HEK293 (cell line): Measurements from ENCODE around the gene GLT6D1.

Experiments used
- CTCF ChIA-PET: fragments of 350-600 bp; formaldehyde crosslinking; extraction: SDS; loops from one replicate; lab custom pipeline; 2021; ENCODE audit warnings: antibody characterized with exemption; lab: Yijun Ruan, JAX
- POLR2A ChIA-PET: fragments of 300-600 bp; formaldehyde crosslinking; extraction: SDS; loops from one replicate; lab custom pipeline; 2020; ENCODE audit warnings: antibody characterized with exemption, inconsistent platforms; lab: Yijun Ruan, JAX
- H3K27ac ChIP-seq: fragments of 200-500 bp; sonication (Bioruptor generic); 2 replicates; pipeline ENCODE4 v1.5.1; 2014; ENCODE audit warnings: low read depth, low read length, control low read depth, inconsistent platforms; ENCODE audit errors: extremely low read depth
- H3K36me3 ChIP-seq, 2 experiments: fragments of 200-500 bp in 1 of 2; sonication (Bioruptor generic) in 1 of 2; 1 replicate in 1 of 2; 2 replicates in 1 of 2; pipeline ENCODE4 v1.5.1; 2014 to 2017; ENCODE audit warnings: inconsistent platforms in 2 of 2, low read length in 2 of 2; ENCODE audit not compliant: control insufficient read depth in 2 of 2, insufficient read depth in 1 of 2
- H3K4me1 ChIP-seq: fragments of 200-500 bp; sonication (Bioruptor generic); 2 replicates; pipeline ENCODE4 v1.5.1; 2014; ENCODE audit warnings: mild to moderate bottlenecking, low read length, inconsistent platforms; ENCODE audit not compliant: control insufficient read depth, insufficient read depth
- H3K4me3 ChIP-seq: 2 replicates; pipeline ENCODE4 v1.5.1; 2011; ENCODE audit warnings: low read depth, mild to moderate bottlenecking, control low read depth, low read length, moderate library complexity
- H3K9me3 ChIP-seq: fragments of 200-500 bp; sonication (Bioruptor generic); 2 replicates; pipeline ENCODE4 v1.5.1; 2014; ENCODE audit warnings: low read depth, low read length, inconsistent platforms; ENCODE audit not compliant: control insufficient read depth, insufficient read depth
- FEZF1 ChIP-seq: fragments of 450-650 bp; formaldehyde crosslinking; IDR thresholded peaks from 2 replicates; pipeline ENCODE4 v1.5.1; 2016; ENCODE audit warnings: missing biosample characterization, missing genetic modification characterization
- KLF10 ChIP-seq: fragments of 450-650 bp; IDR thresholded peaks from 2 replicates; pipeline ENCODE4 v1.5.1; 2018; ENCODE audit warnings: missing biosample characterization, mild to moderate bottlenecking, missing genetic modification characterization
- MEIS1 ChIP-seq: sonication (generic); formaldehyde crosslinking; IDR thresholded peaks from 2 replicates; pipeline ENCODE4 v1.8.1; 2022; ENCODE audit warnings: missing genetic modification reagents, mild to moderate bottlenecking, borderline replicate concordance
- OVOL3 ChIP-seq: fragments of 450-650 bp; formaldehyde crosslinking; IDR thresholded peaks from 2 replicates; pipeline ENCODE4 v1.5.1; 2016; ENCODE audit warnings: missing biosample characterization, missing genetic modification characterization
- SCRT1 ChIP-seq: fragments of 450-650 bp; formaldehyde crosslinking; IDR thresholded peaks from 2 replicates; pipeline ENCODE4 v1.5.1; 2016; ENCODE audit warnings: missing biosample characterization, missing genetic modification characterization, borderline replicate concordance
- TRIM28 ChIP-seq: IDR thresholded peaks from 2 replicates; pipeline ENCODE4 v1.6.1; 2011; ENCODE audit warnings: low read length, control low read depth, borderline replicate concordance
- YY1 ChIP-seq: fragments of 450-650 bp; formaldehyde crosslinking; IDR thresholded peaks from 2 replicates; pipeline ENCODE4 v1.5.1; 2018; ENCODE audit warnings: missing biosample characterization, missing genetic modification characterization
- ZBTB21 ChIP-seq: fragments of 450-650 bp; formaldehyde crosslinking; IDR thresholded peaks from 2 replicates; pipeline ENCODE4 v1.5.1; 2017; ENCODE audit warnings: missing biosample characterization, missing genetic modification characterization
- ZEB2 ChIP-seq: fragments of 450-650 bp; formaldehyde crosslinking; IDR thresholded peaks from 2 replicates; pipeline ENCODE4 v1.5.1; 2016; ENCODE audit warnings: missing biosample characterization, missing genetic modification characterization
- ZFHX2 ChIP-seq: fragments of 450-650 bp; formaldehyde crosslinking; conservative IDR thresholded peaks from 2 replicates; pipeline ENCODE4 v1.5.1; 2016; ENCODE audit warnings: missing biosample characterization, missing genetic modification characterization
- ZNF274 ChIP-seq, 2 experiments: fragments of 200-500 bp in 1 of 2; fragments of 450-650 bp in 1 of 2; sonication (Bioruptor generic) in 1 of 2; formaldehyde crosslinking in 1 of 2; IDR thresholded peaks; 2 replicates each; pipeline versions ENCODE4 v1.5.1 to v1.6.1; 2014 to 2016; ENCODE audit warnings: borderline replicate concordance in 1 of 2, inconsistent platforms in 1 of 2, low read length in 1 of 2, missing biosample characterization in 1 of 2, missing genetic modification characterization in 1 of 2
- ZNF416 ChIP-seq: fragments of 450-650 bp; formaldehyde crosslinking; IDR thresholded peaks from 2 replicates; pipeline ENCODE4 v1.5.1; 2016; ENCODE audit warnings: missing biosample characterization, missing genetic modification characterization
- ZNF596 ChIP-seq: fragments of 450-650 bp; IDR thresholded peaks from 2 replicates; pipeline ENCODE4 v1.5.0; 2018; ENCODE audit warnings: missing biosample characterization, mild to moderate bottlenecking, missing genetic modification characterization, moderate library complexity
- ZNF600 ChIP-seq: fragments of 450-650 bp; formaldehyde crosslinking; IDR thresholded peaks from 2 replicates; pipeline ENCODE4 v1.5.1; 2016; ENCODE audit warnings: missing biosample characterization, missing genetic modification characterization
- ZNF623 ChIP-seq: fragments of 450-650 bp; formaldehyde crosslinking; IDR thresholded peaks from 2 replicates; pipeline ENCODE4 v1.5.1; 2016; ENCODE audit warnings: missing biosample characterization, missing genetic modification characterization
- ZNF664 ChIP-seq: fragments of 450-650 bp; formaldehyde crosslinking; IDR thresholded peaks from 2 replicates; pipeline ENCODE4 v1.5.1; 2016; ENCODE audit warnings: missing biosample characterization, missing genetic modification characterization
- ZNF701 ChIP-seq: fragments of 450-650 bp; formaldehyde crosslinking; IDR thresholded peaks from 2 replicates; pipeline ENCODE4 v1.5.1; 2016; ENCODE audit warnings: missing biosample characterization, missing genetic modification characterization
- ZNF768 ChIP-seq: fragments of 450-650 bp; formaldehyde crosslinking; IDR thresholded peaks from 2 replicates; pipeline ENCODE4 v1.5.1; 2018; ENCODE audit warnings: missing biosample characterization, mild to moderate bottlenecking, missing genetic modification characterization
- TF ChIP-seq, protein P1 (sequence below): fragments of 450-650 bp; formaldehyde crosslinking; IDR thresholded peaks from 2 replicates; pipeline ENCODE4 v1.5.1; 2016; ENCODE audit warnings: missing biosample characterization, missing genetic modification characterization
- TF ChIP-seq, protein P2 (sequence below): fragments of 450-650 bp; formaldehyde crosslinking; IDR thresholded peaks from 2 replicates; pipeline ENCODE4 v1.5.1; 2016; ENCODE audit warnings: missing biosample characterization, missing genetic modification characterization
- TF ChIP-seq, protein P3 (sequence below): fragments of 450-650 bp; formaldehyde crosslinking; IDR thresholded peaks from 2 replicates; pipeline ENCODE4 v1.5.1; 2016; ENCODE audit warnings: missing biosample characterization, missing genetic modification characterization
- TF ChIP-seq, protein P4 (sequence below): fragments of 450-650 bp; formaldehyde crosslinking; IDR thresholded peaks from 2 replicates; pipeline ENCODE4 v1.5.1; 2017; ENCODE audit warnings: missing biosample characterization, missing genetic modification characterization

The GLT6D1 gene

DNA sequence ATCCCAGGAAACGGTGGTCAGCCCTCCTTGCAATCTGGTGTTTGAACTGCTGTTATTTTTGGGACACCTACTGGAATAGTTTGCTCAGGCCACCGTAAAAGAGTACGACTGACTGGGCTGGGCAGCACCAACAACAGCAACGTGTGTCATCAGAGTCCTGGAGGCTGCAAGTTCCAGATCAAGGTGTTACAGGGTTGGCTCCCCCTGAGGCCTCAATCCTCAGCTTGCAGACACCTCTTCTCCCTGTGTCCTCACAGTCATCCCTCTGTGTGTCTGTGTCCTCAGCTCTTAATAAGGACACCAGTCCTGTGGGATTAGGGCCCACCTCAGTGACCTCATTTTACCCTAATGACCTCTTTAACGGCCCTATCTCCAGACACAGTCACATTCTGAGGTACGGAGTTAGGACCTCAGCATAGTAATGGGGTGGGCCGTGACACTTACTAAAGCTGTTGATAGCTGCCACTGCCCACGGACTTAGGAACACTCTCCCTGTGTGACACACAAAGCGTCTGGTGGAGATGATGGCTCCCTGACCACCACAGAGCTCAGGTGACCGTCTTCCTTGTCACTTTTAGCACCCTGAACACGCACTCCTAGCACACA is 16.8 kb downstream of the GLT6D1 start (continued):
- TF ChIP-seq, protein P1, sequence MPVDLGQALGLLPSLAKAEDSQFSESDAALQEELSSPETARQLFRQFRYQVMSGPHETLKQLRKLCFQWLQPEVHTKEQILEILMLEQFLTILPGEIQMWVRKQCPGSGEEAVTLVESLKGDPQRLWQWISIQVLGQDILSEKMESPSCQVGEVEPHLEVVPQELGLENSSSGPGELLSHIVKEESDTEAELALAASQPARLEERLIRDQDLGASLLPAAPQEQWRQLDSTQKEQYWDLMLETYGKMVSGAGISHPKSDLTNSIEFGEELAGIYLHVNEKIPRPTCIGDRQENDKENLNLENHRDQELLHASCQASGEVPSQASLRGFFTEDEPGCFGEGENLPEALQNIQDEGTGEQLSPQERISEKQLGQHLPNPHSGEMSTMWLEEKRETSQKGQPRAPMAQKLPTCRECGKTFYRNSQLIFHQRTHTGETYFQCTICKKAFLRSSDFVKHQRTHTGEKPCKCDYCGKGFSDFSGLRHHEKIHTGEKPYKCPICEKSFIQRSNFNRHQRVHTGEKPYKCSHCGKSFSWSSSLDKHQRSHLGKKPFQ (tag by site-specific recombination): no peak
- TF ChIP-seq ZNF416 (tag by site-specific recombination): no peak
- TF ChIP-seq FEZF1 (tag by site-specific recombination): no peak
- no peak for TF ChIP-seq TRIM28
- TF ChIP-seq, protein P2, sequence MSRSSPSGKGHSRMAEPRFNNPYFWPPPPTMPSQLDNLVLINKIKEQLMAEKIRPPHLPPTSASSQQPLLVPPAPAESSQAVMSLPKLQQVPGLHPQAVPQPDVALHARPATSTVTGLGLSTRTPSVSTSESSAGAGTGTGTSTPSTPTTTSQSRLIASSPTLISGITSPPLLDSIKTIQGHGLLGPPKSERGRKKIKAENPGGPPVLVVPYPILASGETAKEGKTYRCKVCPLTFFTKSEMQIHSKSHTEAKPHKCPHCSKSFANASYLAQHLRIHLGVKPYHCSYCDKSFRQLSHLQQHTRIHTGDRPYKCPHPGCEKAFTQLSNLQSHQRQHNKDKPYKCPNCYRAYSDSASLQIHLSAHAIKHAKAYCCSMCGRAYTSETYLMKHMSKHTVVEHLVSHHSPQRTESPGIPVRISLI (tag by site-specific recombination): no peak
- no peak for TF ChIP-seq ZNF623 (tag by site-specific recombination)
- TF ChIP-seq, all 188 proteins: peak for 0

DNA sequence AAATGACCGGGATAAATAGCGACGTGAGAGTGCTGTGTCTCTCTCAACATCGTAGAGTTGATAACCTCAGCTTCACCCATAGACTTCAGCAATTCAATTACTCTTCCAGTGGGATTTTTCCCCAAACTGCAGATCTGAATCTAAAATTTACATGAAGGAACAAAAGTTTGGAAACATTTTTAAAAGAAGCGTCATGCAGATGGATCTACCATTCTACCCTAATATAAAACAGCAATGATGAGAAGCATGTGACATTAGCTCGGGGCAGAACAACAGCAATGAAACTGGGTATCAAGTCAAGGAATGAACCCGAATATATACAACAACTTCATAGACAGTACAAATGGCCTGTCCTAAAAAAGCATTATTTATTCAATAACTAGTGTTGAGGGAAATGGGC is 18.8 kb downstream of the GLT6D1 start:
- Histone ChIP-seq H3K4me1 (no peaks in the 10 kb centered on the region), H3K27ac (no peak overlapping the region), H3K36me3 (no peaks in the 10 kb centered on the region)
- CTCF ChIA-PET: interaction anchor here (1.1 to 4.7 kb wide), 2 partner anchors 18 to 116 kb away, joined by 3 to 39 read pairs; no protein-coding TSS in a partner anchor
- TF ChIP-seq ZNF768 (tag by site-specific recombination) (no peak), ZBTB21 (no peak), OVOL3 (tag by site-specific recombination) (no peak), ZNF274 (IDR thresholded peaks at IDR 0.05; ENCODE audit: low read length) (no peak), ZNF274 (tag by site-specific recombination; IDR thresholded peaks at IDR 0.05; ENCODE audit: borderline replicate concordance) (no peak), KLF10 (tag by site-specific recombination) (no peak), ZFHX2 (tag by site-specific recombination) (no peak), ZNF701 (tag by site-specific recombination) (no peak), ZNF600 (tag by site-specific recombination) (no peak), ZNF596 (tag by site-specific recombination) (no peak), SCRT1 (no peak), ZEB2 (no peak), MEIS1 (no peak), ZNF664 (tag by site-specific recombination) (no peak), YY1 (no peak)
- TF ChIP-seq, protein P3, sequence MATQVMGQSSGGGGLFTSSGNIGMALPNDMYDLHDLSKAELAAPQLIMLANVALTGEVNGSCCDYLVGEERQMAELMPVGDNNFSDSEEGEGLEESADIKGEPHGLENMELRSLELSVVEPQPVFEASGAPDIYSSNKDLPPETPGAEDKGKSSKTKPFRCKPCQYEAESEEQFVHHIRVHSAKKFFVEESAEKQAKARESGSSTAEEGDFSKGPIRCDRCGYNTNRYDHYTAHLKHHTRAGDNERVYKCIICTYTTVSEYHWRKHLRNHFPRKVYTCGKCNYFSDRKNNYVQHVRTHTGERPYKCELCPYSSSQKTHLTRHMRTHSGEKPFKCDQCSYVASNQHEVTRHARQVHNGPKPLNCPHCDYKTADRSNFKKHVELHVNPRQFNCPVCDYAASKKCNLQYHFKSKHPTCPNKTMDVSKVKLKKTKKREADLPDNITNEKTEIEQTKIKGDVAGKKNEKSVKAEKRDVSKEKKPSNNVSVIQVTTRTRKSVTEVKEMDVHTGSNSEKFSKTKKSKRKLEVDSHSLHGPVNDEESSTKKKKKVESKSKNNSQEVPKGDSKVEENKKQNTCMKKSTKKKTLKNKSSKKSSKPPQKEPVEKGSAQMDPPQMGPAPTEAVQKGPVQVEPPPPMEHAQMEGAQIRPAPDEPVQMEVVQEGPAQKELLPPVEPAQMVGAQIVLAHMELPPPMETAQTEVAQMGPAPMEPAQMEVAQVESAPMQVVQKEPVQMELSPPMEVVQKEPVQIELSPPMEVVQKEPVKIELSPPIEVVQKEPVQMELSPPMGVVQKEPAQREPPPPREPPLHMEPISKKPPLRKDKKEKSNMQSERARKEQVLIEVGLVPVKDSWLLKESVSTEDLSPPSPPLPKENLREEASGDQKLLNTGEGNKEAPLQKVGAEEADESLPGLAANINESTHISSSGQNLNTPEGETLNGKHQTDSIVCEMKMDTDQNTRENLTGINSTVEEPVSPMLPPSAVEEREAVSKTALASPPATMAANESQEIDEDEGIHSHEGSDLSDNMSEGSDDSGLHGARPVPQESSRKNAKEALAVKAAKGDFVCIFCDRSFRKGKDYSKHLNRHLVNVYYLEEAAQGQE (tag by site-specific recombination): no peak
- TF ChIP-seq, protein P4, sequence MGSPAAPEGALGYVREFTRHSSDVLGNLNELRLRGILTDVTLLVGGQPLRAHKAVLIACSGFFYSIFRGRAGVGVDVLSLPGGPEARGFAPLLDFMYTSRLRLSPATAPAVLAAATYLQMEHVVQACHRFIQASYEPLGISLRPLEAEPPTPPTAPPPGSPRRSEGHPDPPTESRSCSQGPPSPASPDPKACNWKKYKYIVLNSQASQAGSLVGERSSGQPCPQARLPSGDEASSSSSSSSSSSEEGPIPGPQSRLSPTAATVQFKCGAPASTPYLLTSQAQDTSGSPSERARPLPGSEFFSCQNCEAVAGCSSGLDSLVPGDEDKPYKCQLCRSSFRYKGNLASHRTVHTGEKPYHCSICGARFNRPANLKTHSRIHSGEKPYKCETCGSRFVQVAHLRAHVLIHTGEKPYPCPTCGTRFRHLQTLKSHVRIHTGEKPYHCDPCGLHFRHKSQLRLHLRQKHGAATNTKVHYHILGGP (tag by site-specific recombination): no peak
- TF ChIP-seq, all 188 proteins: peak for 0
- Histone ChIP-seq H3K9me3 (no peaks in the 10 kb centered on the region), H3K4me3 (no peak overlapping the region)
- POLR2A ChIA-PET: no interaction called here
